Left ventricle myocardium inferior (tissue), 1 donor: ENCODE measurements around the gene UBR3. TPM values are rescaled to one million over a fixed set of nuclear protein-coding genes. Genes with fewer than 3 reads are reported as not detected.

ENCODE experiments used
- DNase-seq: peaks from one replicate; pipeline ENCODE4 v3.0.0-alpha.2; 2020
- H3K27ac ChIP-seq: fragments of 200-600 bp; replicated peaks from 2 replicates; pipeline ENCODE4 v1.8.0; 2021
- H3K27me3 ChIP-seq: fragments of 200-600 bp; 2 replicates; pipeline ENCODE4 v1.8.0; 2021; ENCODE audit warnings: low read depth
- H3K36me3 ChIP-seq: fragments of 200-600 bp; 2 replicates; pipeline ENCODE4 v1.8.0; 2021
- H3K4me1 ChIP-seq: fragments of 200-600 bp; 2 replicates; pipeline ENCODE4 v1.8.0; 2021
- H3K4me3 ChIP-seq: fragments of 200-600 bp; 2 replicates; pipeline ENCODE4 v1.8.0; 2021; ENCODE audit warnings: mild to moderate bottlenecking, moderate library complexity
- H3K9me3 ChIP-seq: fragments of 200-600 bp; replicated peaks from 2 replicates; pipeline ENCODE4 v1.8.0; 2021
- CTCF ChIP-seq: fragments of 200-600 bp; IDR thresholded peaks from 2 replicates; pipeline ENCODE4 v1.8.0; 2021; ENCODE audit warnings: antibody characterized with exemption, mild to moderate bottlenecking, borderline replicate concordance
- intact Hi-C: fragments of 100-400 bp; cut with micrococcal nuclease; formaldehyde crosslinking; loops from one replicate; pipeline ENCODE4 v1.11.0; 2022
- total RNA-seq: library from RNA; stranded (reverse); fragmentation: NEBNext Ultra II Directional; extraction: Animal tissue kit (Norgen Biotek cat#: 25700); gene quantifications from one replicate; pipeline ENCODE4 v1.2.1, GENCODE V29; 2021
- donor health status: DM: no; HTN: yes; CAD: no; lungs with severe emphysema.

UBR3 gene
- total RNA-seq, 1 donor from 2014 or later: 99.5 TPM

- no peak for TF ChIP-seq CTCF
Measured at GRCh38 chr2:169997140-169997887, 170.1 kb downstream of the UBR3 start.

DNA sequence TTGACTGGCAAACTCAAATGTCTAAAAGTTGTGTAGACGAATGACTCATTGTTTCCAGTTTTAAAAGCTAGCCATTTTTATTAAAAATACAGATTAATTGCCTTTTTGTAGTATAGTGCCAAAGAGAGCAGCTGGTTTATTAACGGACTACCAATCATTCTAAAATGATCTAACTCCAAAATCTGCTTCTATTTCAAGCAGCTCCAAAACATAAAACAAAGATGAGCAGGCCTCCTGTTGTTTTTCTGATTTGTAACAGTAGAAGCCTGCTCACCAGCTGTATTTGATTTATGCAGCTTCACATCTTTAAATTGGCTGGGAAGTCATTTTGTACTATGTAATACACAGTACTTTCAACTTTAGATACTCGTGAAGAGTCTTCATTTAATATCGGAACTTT lies 171.8 kb downstream of the UBR3 start:
- H3K9me3 ChIP-seq: peaks cover 12% of the 10 kb centered on the region
- no peaks in the 10 kb centered on the region for H3K27me3 ChIP-seq
- intact Hi-C loops: no loop called here
- H3K27ac ChIP-seq: no peak overlapping the region
- H3K4me3 ChIP-seq: no peak overlapping the region
- H3K4me1 ChIP-seq: no peaks in the 10 kb centered on the region
- TF ChIP-seq CTCF: no peak
- H3K36me3 ChIP-seq: peaks cover 73% of the 10 kb centered on the region
- no peak for DNase-seq

More at GRCh38 chr2:169997140-169997887, 170.1 kb downstream of the UBR3 start:
- Histone ChIP-seq H3K36me3 (peaks cover 56% of the 10 kb centered on the region), H3K27ac (no peak overlapping the region), H3K9me3 (peaks cover 12% of the 10 kb centered on the region), H3K4me3 (no peak overlapping the region), H3K27me3 (no peaks in the 10 kb centered on the region), H3K4me1 (no peaks in the 10 kb centered on the region)
- no peak for DNase-seq
- intact Hi-C loops: no loop called here

- H3K27ac ChIP-seq: no peak overlapping the region
- peaks cover 56% of the 10 kb centered on the region for H3K36me3 ChIP-seq
- peaks cover 13% of the 10 kb centered on the region for H3K4me1 ChIP-seq
- no peaks in the 10 kb centered on the region for H3K27me3 ChIP-seq
- no peak overlapping the region for H3K4me3 ChIP-seq
- intact Hi-C loops: no loop called here
- DNase-seq: no peak
- peaks cover 9% of the 10 kb centered on the region for H3K9me3 ChIP-seq
- TF ChIP-seq CTCF: no peak
Measured at GRCh38 chr2:170002096-170002495, 174.8 kb downstream of the UBR3 start.

DNA sequence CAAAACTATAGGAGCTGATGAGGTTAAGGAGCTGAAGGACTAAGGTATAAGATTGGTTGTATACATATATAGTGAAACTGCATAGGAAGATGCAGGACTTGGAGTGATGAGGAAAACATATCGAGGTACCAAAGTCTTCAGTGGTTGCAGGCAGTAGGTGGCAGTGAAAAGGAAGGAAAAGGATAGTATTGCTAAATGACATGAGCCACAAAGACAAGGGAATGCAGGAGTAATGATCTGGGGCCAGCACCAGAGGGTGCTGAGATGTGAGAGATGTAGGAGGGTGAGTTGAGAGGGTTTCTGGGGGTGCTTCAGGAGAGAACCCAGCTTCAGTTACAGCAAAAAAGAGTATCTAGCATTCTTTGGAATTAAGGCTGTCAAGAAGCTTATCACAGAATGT lies 178.4 kb downstream of the UBR3 start:
- Histone ChIP-seq H3K36me3 (peaks cover 50% of the 10 kb centered on the region), H3K9me3 (no peaks in the 10 kb centered on the region), H3K4me1 (peaks cover 13% of the 10 kb centered on the region), H3K27ac (no peak overlapping the region), H3K27me3 (no peaks in the 10 kb centered on the region), H3K4me3 (no peak overlapping the region)
- no peak for DNase-seq
- no peak for TF ChIP-seq CTCF
- intact Hi-C loops: no loop called here

GRCh38 chr2:170006587-170007325 lies 179.5 kb downstream of the UBR3 start:
- Histone ChIP-seq H3K9me3 (no peaks in the 10 kb centered on the region), H3K36me3 (peaks cover 44% of the 10 kb centered on the region), H3K27ac (no peak overlapping the region), H3K27me3 (no peaks in the 10 kb centered on the region), H3K4me1 (peaks cover 13% of the 10 kb centered on the region), H3K4me3 (no peak overlapping the region)
- no peak for TF ChIP-seq CTCF
- no peak for DNase-seq
- intact Hi-C loops: no loop called here
